HepG2 (cell line): ENCODE data around the gene MTUS2. TPM values are rescaled to one million over a fixed set of nuclear protein-coding genes. Genes with fewer than 3 reads are reported as not detected.

Experiments used
- ATAC-seq: fragments of 200-7000 bp; cut with Tn5 transposase; 3 replicates; pipeline ENCODE4 v1.9.1; 2020; ENCODE audit warnings: mild to moderate bottlenecking, moderate library complexity
- BruUV-seq: library from RNA; stranded (reverse); fragments of 400-500 nt; replicated peaks from 2 replicates; lab custom pipeline; 2021; lab: Mats Ljungman, UMichigan
- CTCF ChIA-PET: fragments of 300-600 bp; formaldehyde crosslinking; extraction: SDS; loops from one replicate; lab custom pipeline; 2021; ENCODE audit warnings: low total read pairs, inconsistent platforms, low intra/inter-chr PET ratio; lab: Yijun Ruan, JAX
- POLR2A ChIA-PET: fragments of 350-600 bp; sonication (Branson Sonifier 250); formaldehyde crosslinking; loops from one replicate; lab custom pipeline; 2020; ENCODE audit warnings: antibody characterized with exemption, inconsistent platforms; lab: Yijun Ruan, JAX
- DNase-seq: peaks from one replicate; pipeline ENCODE4 v3.0.0-alpha.2; 2015; ENCODE audit warnings: low spot score
- FAIRE-seq: peaks from 3 replicates; lab custom pipeline; 2011; peaks lifted over from hg19 to GRCh38; lab: Jason Lieb, UNC
- H2AFZ ChIP-seq: one replicate; pipeline ENCODE4 v1.6.1; 2011; ENCODE audit warnings: low read length, inconsistent platforms
- H3K27ac ChIP-seq: fragments of 300-600 bp; 3 replicates; pipeline ENCODE4 v1.8.0; 2011; ENCODE audit warnings: mixed run types, mild to moderate bottlenecking, mixed read lengths, low read length, inconsistent platforms; ENCODE audit not compliant: insufficient read depth; ENCODE audit errors: extremely low read length
- H3K27me3 ChIP-seq, 2 experiments: fragments of 200-600 bp in 1 of 2; 2 replicates in 1 of 2; 3 replicates in 1 of 2; pipeline versions ENCODE4 v1.6.0 to v1.8.0; 2011; ENCODE audit warnings: low read length in 2 of 2, mild to moderate bottlenecking in 2 of 2, moderate library complexity in 2 of 2, inconsistent platforms in 1 of 2; ENCODE audit not compliant: insufficient read depth in 2 of 2, control insufficient read depth in 1 of 2
- H3K36me3 ChIP-seq, 2 experiments: fragments of 200-600 bp in 1 of 2; replicated peaks in 1 of 2; 2 replicates in 1 of 2; 3 replicates in 1 of 2; pipeline versions ENCODE4 v1.5.1 to v1.8.0; 2011; ENCODE audit warnings: low read length in 2 of 2, inconsistent platforms in 1 of 2; ENCODE audit not compliant: insufficient read depth in 2 of 2, control insufficient read depth in 1 of 2
- H3K4me1 ChIP-seq: 2 replicates; pipeline ENCODE4 v1.5.1; 2012; ENCODE audit warnings: low read length, inconsistent platforms; ENCODE audit not compliant: insufficient read depth
- H3K4me2 ChIP-seq: 2 replicates; pipeline ENCODE4 v1.6.0; 2011; ENCODE audit warnings: low read depth, low read length, inconsistent platforms
- H3K4me3 ChIP-seq, 3 experiments: fragments of 200-600 bp in 1 of 3; sonication (generic), shearing (Covaris generic) in 1 of 3; replicated peaks in 1 of 3; 2 replicates each; pipeline ENCODE4 v1.5.1; 2011 to 2016; ENCODE audit warnings: low read length in 3 of 3, inconsistent platforms in 2 of 3, low read depth in 2 of 3, mild to moderate bottlenecking in 2 of 3, control low read depth in 1 of 3, mixed read lengths in 1 of 3; ENCODE audit not compliant: insufficient read depth in 1 of 3
- H3K79me2 ChIP-seq: one replicate; pipeline ENCODE4 v1.6.1; 2011; ENCODE audit warnings: low read length, inconsistent platforms; ENCODE audit not compliant: insufficient read depth
- H3K9ac ChIP-seq: 2 replicates; pipeline ENCODE4 v1.6.0; 2011; ENCODE audit warnings: mild to moderate bottlenecking, low read depth, low read length, inconsistent platforms; ENCODE audit not compliant: insufficient read depth
- H3K9me3 ChIP-seq: 2 replicates; pipeline ENCODE4 v1.5.1; 2012; ENCODE audit warnings: mild to moderate bottlenecking, low read length
- H4K20me1 ChIP-seq: 2 replicates; pipeline ENCODE4 v1.6.0; 2011; ENCODE audit warnings: inconsistent platforms, mild to moderate bottlenecking, low read length, moderate library complexity; ENCODE audit not compliant: insufficient read depth
- ATF2 ChIP-seq: sonication (generic); formaldehyde crosslinking; IDR thresholded peaks from 2 replicates; pipeline ENCODE4 v1.4.0; 2020; ENCODE audit warnings: missing genetic modification reagents
- EED ChIP-seq: sonication (generic); formaldehyde crosslinking; IDR thresholded peaks from 2 replicates; pipeline ENCODE4 v1.5.0; 2020; ENCODE audit warnings: mild to moderate bottlenecking, missing genetic modification reagents
- FOXO4 ChIP-seq: sonication (generic); formaldehyde crosslinking; conservative IDR thresholded peaks from 2 replicates; pipeline ENCODE4 v1.8.1; 2023; ENCODE audit warnings: missing genetic modification reagents
- JARID2 ChIP-seq: sonication (generic); formaldehyde crosslinking; IDR thresholded peaks from 2 replicates; pipeline ENCODE4 v1.8.1; 2023; ENCODE audit warnings: missing genetic modification reagents, inconsistent platforms; ENCODE audit not compliant: insufficient replicate concordance
- KDM4B ChIP-seq: sonication (generic); formaldehyde crosslinking; IDR thresholded peaks from 2 replicates; pipeline ENCODE4 v1.4.0; 2020; ENCODE audit warnings: missing genetic modification reagents
- MBD4 ChIP-seq: IDR thresholded peaks from 2 replicates; pipeline ENCODE4 v1.6.1; 2012; ENCODE audit warnings: low read length, inconsistent platforms, borderline replicate concordance
- MED13 ChIP-seq: sonication (generic); formaldehyde crosslinking; IDR thresholded peaks from 2 replicates; pipeline ENCODE4 v1.5.0; 2020; ENCODE audit warnings: missing genetic modification reagents
- RARA ChIP-seq: IDR thresholded peaks from 2 replicates; pipeline ENCODE4 v1.6.1; 2016; ENCODE audit warnings: missing genetic modification reagents, missing compliant biosample characterization
- XBP1 ChIP-seq: sonication (generic); formaldehyde crosslinking; IDR thresholded peaks from 2 replicates; pipeline ENCODE4 v1.5.0; 2020; ENCODE audit warnings: missing genetic modification reagents
- ZKSCAN5 ChIP-seq: sonication (generic); formaldehyde crosslinking; IDR thresholded peaks from 2 replicates; pipeline ENCODE4 v1.5.1; 2020; ENCODE audit warnings: mild to moderate bottlenecking, missing genetic modification reagents
- WGBS: methylation state at CpG from one replicate; pipeline ENCODE4 v1.1.6; 2017; ENCODE audit warnings: low lambda C conversion rate; 5-methylcytosine and 5-hydroxymethylcytosine counted together
- in situ Hi-C: cut with HindIII; loops from 2 replicates; pipeline ENCODE4 v1.10.0; 2017; ENCODE audit warnings: low pct_unique_long_range_greater_than_20kb; ENCODE audit not compliant: extremely low pct_ligation_motif_present
- intact Hi-C: fragments of 100-400 bp; cut with micrococcal nuclease; formaldehyde crosslinking; loops from one replicate; pipeline ENCODE4 v1.10.0; 2022; ENCODE audit not compliant: unreplicated experiment
- polyA plus RNA-seq, 8 experiments: library from polyadenylated mRNA; depleted of rRNA in 3 of 8; stranded (reverse) in 7 of 8; unstranded in 1 of 8; fragments of >200 nt; fragmentation: Illumina TruSeq in 4 of 8; extraction: Trizol in 4 of 8; gene quantifications; 2 replicates each; pipeline versions ENCODE4 v1.2.1 to v1.2.3, GENCODE V29; 2011 to 2016; ENCODE audit warnings: low read depth in 4 of 8, missing spikeins in 1 of 8, mixed read lengths in 1 of 8; ENCODE audit not compliant: insufficient read depth in 1 of 8
- total RNA-seq, 5 experiments: library from RNA; depleted of rRNA; stranded (reverse); fragments of >200 nt; fragmentation: Illumina TruSeq; extraction: Trizol; gene quantifications; 2 replicates each; pipeline ENCODE4 v1.2.3, GENCODE V29; 2016; ENCODE audit warnings: low read depth in 1 of 5
- TF ChIP-seq, protein P1 (sequence below): sonication (generic); formaldehyde crosslinking; IDR thresholded peaks from 2 replicates; pipeline ENCODE4 v1.4.0; 2020; ENCODE audit warnings: mild to moderate bottlenecking, missing genetic modification reagents
- TF ChIP-seq, protein P2 (sequence below): sonication (generic); formaldehyde crosslinking; IDR thresholded peaks from 2 replicates; pipeline ENCODE4 v1.5.1; 2020; ENCODE audit warnings: mild to moderate bottlenecking, missing genetic modification reagents, moderate library complexity
- TF ChIP-seq, protein P3 (sequence below): sonication (generic); formaldehyde crosslinking; IDR thresholded peaks from 2 replicates; pipeline ENCODE4 v1.9.0; 2022; ENCODE audit warnings: low read depth, missing genetic modification reagents

Gene MTUS2
- total and polyA plus RNA-seq, 2 of the 13 experiments (the other 11 are each of a cell fraction or from before 2014, with no cell fraction given), result not detected

GRCh38 chr13:29484796-29485195, 664.7 kb downstream of the MTUS2 start:
- FAIRE-seq (no peak), DNase-seq (no peak), ATAC-seq (no peak)
- ChIA-PET POLR2A (no interaction called here), CTCF (no interaction called here)
- Histone ChIP-seq H4K20me1 (no peaks in the 10 kb centered on the region), H3K79me2 (no peaks in the 10 kb centered on the region), H3K9ac (no peak overlapping the region), H3K36me3 (no peaks in the 10 kb centered on the region), H3K9me3 (no peaks in the 10 kb centered on the region), H3K27ac (no peak overlapping the region), H3K4me1 (peaks cover 9% of the 10 kb centered on the region; the same call in 1 of the 2 replicates), H3K4me3 (no peak overlapping the region), H3K27me3 (peaks cover 3 to 49% of the 10 kb centered on the region in 2 experiments; a peak in 4 of 5 replicates), H3K4me2 (no peak overlapping the region), H2AFZ (no peak overlapping the region)
- intact Hi-C loops, result no loop called here
- TF ChIP-seq EED, result no peak
- no peak for TF ChIP-seq FOXO4 (CRISPR knock-in tag)
- TF ChIP-seq MED13 (CRISPR knock-in tag), result no peak
- TF ChIP-seq, protein P1, sequence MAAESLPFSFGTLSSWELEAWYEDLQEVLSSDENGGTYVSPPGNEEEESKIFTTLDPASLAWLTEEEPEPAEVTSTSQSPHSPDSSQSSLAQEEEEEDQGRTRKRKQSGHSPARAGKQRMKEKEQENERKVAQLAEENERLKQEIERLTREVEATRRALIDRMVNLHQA, result no peak
- TF ChIP-seq RARA, result no peak
- TF ChIP-seq, protein P2, sequence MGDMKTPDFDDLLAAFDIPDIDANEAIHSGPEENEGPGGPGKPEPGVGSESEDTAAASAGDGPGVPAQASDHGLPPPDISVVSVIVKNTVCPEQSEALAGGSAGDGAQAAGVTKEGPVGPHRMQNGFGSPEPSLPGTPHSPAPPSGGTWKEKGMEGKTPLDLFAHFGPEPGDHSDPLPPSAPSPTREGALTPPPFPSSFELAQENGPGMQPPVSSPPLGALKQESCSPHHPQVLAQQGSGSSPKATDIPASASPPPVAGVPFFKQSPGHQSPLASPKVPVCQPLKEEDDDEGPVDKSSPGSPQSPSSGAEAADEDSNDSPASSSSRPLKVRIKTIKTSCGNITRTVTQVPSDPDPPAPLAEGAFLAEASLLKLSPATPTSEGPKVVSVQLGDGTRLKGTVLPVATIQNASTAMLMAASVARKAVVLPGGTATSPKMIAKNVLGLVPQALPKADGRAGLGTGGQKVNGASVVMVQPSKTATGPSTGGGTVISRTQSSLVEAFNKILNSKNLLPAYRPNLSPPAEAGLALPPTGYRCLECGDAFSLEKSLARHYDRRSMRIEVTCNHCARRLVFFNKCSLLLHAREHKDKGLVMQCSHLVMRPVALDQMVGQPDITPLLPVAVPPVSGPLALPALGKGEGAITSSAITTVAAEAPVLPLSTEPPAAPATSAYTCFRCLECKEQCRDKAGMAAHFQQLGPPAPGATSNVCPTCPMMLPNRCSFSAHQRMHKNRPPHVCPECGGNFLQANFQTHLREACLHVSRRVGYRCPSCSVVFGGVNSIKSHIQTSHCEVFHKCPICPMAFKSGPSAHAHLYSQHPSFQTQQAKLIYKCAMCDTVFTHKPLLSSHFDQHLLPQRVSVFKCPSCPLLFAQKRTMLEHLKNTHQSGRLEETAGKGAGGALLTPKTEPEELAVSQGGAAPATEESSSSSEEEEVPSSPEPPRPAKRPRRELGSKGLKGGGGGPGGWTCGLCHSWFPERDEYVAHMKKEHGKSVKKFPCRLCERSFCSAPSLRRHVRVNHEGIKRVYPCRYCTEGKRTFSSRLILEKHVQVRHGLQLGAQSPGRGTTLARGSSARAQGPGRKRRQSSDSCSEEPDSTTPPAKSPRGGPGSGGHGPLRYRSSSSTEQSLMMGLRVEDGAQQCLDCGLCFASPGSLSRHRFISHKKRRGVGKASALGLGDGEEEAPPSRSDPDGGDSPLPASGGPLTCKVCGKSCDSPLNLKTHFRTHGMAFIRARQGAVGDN (CRISPR knock-in tag), result no peak
- TF ChIP-seq MBD4, result no peak
- TF ChIP-seq ATF2 (CRISPR knock-in tag), result no peak
- no peak for TF ChIP-seq KDM4B (CRISPR knock-in tag)
- TF ChIP-seq, protein P3, sequence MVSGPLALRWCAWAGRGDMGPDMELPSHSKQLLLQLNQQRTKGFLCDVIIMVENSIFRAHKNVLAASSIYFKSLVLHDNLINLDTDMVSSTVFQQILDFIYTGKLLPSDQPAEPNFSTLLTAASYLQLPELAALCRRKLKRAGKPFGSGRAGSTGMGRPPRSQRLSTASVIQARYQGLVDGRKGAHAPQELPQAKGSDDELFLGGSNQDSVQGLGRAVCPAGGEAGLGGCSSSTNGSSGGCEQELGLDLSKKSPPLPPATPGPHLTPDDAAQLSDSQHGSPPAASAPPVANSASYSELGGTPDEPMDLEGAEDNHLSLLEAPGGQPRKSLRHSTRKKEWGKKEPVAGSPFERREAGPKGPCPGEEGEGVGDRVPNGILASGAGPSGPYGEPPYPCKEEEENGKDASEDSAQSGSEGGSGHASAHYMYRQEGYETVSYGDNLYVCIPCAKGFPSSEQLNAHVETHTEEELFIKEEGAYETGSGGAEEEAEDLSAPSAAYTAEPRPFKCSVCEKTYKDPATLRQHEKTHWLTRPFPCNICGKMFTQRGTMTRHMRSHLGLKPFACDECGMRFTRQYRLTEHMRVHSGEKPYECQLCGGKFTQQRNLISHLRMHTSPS (CRISPR knock-in tag), result no peak
- no peak for TF ChIP-seq JARID2 (CRISPR knock-in tag)
- no peak for TF ChIP-seq ZKSCAN5
- TF ChIP-seq XBP1 (CRISPR knock-in tag), result no peak
- in situ Hi-C loops, result no loop called here
- no TSS peak for BruUV-seq
- WGBS, result 2% methylated on average over 7 of the region's 7 CpGs
